PFSK-1 (cell line): ENCODE results near the gene MLIP.

Source experiments
- FOXP2 ChIP-seq: optimal IDR thresholded peaks from 2 replicates; pipeline ENCODE3; 2011; ENCODE audit warnings: borderline replicate concordance, control low read depth, inconsistent platforms; ENCODE audit not compliant: insufficient read depth; ENCODE audit errors: extremely low read length, extremely low read depth
- POLR2AphosphoS5 ChIP-seq: IDR thresholded peaks from 2 replicates; pipeline ENCODE4 v1.6.1; 2012; ENCODE audit warnings: low read depth, mild to moderate bottlenecking, control low read depth, low read length, moderate library complexity
- SIN3A ChIP-seq: IDR thresholded peaks from 2 replicates; pipeline ENCODE4 v1.6.1; 2012; ENCODE audit warnings: mild to moderate bottlenecking, low read length, moderate library complexity, borderline replicate concordance; ENCODE audit not compliant: insufficient read depth
- TAF1 ChIP-seq: IDR thresholded peaks from 2 replicates; pipeline ENCODE4 v1.6.1; 2012; ENCODE audit warnings: low read length, control low read depth, borderline replicate concordance; ENCODE audit not compliant: insufficient read depth
- TF ChIP-seq, protein P1 (sequence below), 2 experiments: IDR thresholded peaks; 2 replicates each; pipeline versions ENCODE4 v1.6.1 to v1.8.0; 2011 to 2012; ENCODE audit warnings: low read depth in 2 of 2, low read length in 2 of 2, control low read depth in 1 of 2, inconsistent platforms in 1 of 2, mild to moderate bottlenecking in 1 of 2, moderate library complexity in 1 of 2; ENCODE audit not compliant: insufficient read depth in 1 of 2

The MLIP gene

DNA sequence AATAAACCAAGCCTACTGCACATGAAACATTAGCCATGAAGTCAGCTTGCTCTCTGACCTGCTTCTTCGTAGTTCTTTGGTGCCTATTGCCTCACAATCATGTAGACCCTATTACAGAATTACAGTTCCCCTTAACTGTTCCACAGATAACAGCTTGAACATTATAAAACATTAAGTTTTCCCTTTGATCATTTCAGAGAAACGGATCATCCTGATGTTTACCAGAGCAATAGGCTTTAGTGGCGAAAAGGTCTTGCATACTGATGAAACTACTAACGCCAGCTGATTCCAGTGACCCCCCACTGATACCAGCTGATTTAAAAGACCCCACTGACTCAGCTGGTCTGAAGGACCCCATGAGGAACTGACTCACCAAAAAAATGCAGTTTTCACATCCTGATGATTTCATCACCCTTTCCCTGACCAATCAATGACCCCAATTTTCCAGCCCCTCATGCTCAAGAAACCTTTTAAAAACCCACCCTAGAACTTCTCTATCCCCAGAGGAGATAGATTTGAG, 39.4 kb upstream of the MLIP start:
- TF ChIP-seq TAF1 (no peak), POLR2AphosphoS5 (no peak), FOXP2 (no peak), SIN3A (no peak)
- TF ChIP-seq, protein P1, sequence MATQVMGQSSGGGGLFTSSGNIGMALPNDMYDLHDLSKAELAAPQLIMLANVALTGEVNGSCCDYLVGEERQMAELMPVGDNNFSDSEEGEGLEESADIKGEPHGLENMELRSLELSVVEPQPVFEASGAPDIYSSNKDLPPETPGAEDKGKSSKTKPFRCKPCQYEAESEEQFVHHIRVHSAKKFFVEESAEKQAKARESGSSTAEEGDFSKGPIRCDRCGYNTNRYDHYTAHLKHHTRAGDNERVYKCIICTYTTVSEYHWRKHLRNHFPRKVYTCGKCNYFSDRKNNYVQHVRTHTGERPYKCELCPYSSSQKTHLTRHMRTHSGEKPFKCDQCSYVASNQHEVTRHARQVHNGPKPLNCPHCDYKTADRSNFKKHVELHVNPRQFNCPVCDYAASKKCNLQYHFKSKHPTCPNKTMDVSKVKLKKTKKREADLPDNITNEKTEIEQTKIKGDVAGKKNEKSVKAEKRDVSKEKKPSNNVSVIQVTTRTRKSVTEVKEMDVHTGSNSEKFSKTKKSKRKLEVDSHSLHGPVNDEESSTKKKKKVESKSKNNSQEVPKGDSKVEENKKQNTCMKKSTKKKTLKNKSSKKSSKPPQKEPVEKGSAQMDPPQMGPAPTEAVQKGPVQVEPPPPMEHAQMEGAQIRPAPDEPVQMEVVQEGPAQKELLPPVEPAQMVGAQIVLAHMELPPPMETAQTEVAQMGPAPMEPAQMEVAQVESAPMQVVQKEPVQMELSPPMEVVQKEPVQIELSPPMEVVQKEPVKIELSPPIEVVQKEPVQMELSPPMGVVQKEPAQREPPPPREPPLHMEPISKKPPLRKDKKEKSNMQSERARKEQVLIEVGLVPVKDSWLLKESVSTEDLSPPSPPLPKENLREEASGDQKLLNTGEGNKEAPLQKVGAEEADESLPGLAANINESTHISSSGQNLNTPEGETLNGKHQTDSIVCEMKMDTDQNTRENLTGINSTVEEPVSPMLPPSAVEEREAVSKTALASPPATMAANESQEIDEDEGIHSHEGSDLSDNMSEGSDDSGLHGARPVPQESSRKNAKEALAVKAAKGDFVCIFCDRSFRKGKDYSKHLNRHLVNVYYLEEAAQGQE (IDR thresholded peaks at IDR 0.05; ENCODE audit: insufficient read depth in 1 of 2, low read depth in 2 of 2, low read length in 2 of 2): no peak

DNA sequence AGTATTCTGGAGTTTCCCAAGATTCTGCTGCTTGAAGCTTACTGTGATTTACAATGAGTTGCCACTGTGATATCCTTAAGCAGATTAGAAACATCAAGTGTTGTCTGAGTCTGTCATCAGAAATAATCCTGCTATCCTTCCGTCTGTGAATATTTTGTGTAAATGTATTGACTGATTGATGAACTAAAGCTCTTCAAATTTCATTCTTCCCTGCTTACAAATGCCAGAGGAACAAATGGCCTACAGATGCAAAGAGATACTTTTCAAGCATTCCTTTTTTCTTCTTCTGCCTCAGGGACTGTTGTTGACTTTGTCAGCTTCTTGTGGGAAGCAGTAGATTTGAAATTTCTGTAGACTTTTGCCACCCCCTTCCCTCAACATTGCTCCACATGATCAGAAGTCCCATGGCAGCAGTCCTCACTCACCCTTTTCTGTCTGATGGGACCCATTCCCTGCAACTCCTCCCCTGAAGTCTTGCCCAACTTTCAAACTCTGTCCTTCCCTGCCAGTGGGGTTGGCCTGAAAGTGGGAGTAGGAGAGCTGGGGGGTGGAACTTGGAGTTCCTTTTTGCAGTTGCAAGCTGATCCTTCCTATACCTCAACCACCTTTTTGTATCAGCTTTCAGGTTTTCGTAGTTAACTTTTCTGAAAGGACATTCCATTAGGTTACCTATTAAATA, 38.5 kb upstream of the MLIP start:
- no peak for TF ChIP-seq SIN3A
- TF ChIP-seq, protein P1 (IDR thresholded peaks at IDR 0.05; ENCODE audit: insufficient read depth in 1 of 2, low read depth in 2 of 2, low read length in 2 of 2): no peak
- TF ChIP-seq POLR2AphosphoS5: no peak
- TF ChIP-seq TAF1: no peak
- no peak for TF ChIP-seq FOXP2

DNA sequence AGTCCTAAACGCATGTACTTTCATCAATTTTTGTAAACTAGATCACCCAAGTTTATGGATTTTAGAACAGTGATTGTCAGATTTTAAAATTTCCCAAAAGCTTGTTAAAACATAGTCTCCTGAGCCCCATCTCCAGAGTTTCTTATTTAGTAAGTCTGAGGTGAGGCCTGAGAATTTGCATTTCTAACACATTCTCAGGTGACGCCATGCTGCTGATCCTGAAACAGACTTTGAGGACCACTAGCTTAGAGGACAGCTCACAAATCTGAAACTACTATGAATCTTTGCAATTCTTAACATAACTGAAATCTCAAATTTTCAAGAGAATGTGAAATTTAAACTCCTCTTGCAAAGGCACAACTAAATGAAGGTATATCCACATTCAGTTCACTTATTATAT, 37.8 kb upstream of the MLIP start:
- TF ChIP-seq POLR2AphosphoS5 (no peak), FOXP2 (no peak), TAF1 (no peak), SIN3A (no peak)
- TF ChIP-seq, protein P1 (IDR thresholded peaks at IDR 0.05; ENCODE audit: insufficient read depth in 1 of 2, low read depth in 2 of 2, low read length in 2 of 2): no peak

DNA sequence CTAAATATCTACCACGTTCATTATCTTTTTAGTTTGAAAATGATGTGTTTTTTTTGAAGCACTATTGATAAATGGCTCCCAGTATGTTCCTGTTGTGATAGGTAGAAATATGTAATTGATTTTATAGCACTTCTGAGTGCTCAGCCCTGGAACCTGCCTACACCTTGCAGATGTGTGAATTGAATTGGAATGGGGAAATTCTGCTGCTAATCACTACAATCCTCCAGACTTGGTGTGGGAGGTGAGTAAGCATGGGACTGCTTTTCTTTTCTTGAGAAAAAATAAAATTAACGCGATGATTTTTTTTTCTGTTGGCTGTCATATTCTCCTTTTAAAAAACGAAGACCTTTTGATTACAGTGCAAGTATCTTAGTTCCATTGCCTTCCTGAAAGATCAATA, 37.1 kb upstream of the MLIP start:
- TF ChIP-seq, protein P1 (IDR thresholded peaks at IDR 0.05; ENCODE audit: insufficient read depth in 1 of 2, low read depth in 2 of 2, low read length in 2 of 2): no peak
- TF ChIP-seq FOXP2 (no peak), POLR2AphosphoS5 (no peak), TAF1 (no peak), SIN3A (no peak)
